H1 (cell line): ENCODE data around the gene DGUOK. TPM values are rescaled to one million over a fixed set of nuclear protein-coding genes. Genes with fewer than 3 reads are reported as not detected.

ENCODE experiments used
- CTCF ChIA-PET: fragments of 300-600 bp; sonication (Branson Sonifier 250); formaldehyde crosslinking; loops from one replicate; lab custom pipeline; 2021; ENCODE audit not compliant: partially characterized antibody; lab: Charles Lee
- POLR2A ChIA-PET: fragments of 300-600 bp; sonication (Branson Sonifier 250); formaldehyde crosslinking; loops from one replicate; lab custom pipeline; 2021; ENCODE audit warnings: inconsistent platforms; ENCODE audit not compliant: partially characterized antibody; lab: Charles Lee
- DNase-seq, 2 experiments: peaks; one replicate each; pipeline versions ENCODE4 v3.0.0 to v3.0.0-alpha.2; 2010 to 2022; ENCODE audit warnings: low spot score in 2 of 2, low read depth in 1 of 2, mixed read lengths in 1 of 2
- FAIRE-seq: peaks from 2 replicates; lab custom pipeline; 2011; peaks lifted over from hg19 to GRCh38; lab: Jason Lieb, UNC
- H2AFZ ChIP-seq: 2 replicates; pipeline ENCODE4 v1.8.1; 2012; ENCODE audit warnings: low read length, inconsistent platforms
- H2AK5ac ChIP-seq: 2 replicates; pipeline ENCODE4 v1.6.1; 2013; ENCODE audit warnings: low read depth, low read length
- H2BK120ac ChIP-seq: replicated peaks from 2 replicates; pipeline ENCODE3; 2013; ENCODE audit warnings: low read depth, low read length, inconsistent platforms
- H2BK12ac ChIP-seq: 2 replicates; pipeline ENCODE4 v1.6.1; 2013; ENCODE audit warnings: low read depth, low read length
- H2BK15ac ChIP-seq: 2 replicates; pipeline ENCODE4 v1.6.1; 2013; ENCODE audit warnings: low read length
- H2BK20ac ChIP-seq: 2 replicates; pipeline ENCODE4 v1.6.1; 2013; ENCODE audit warnings: low read length
- H2BK5ac ChIP-seq: 2 replicates; pipeline ENCODE4 v1.6.1; 2013; ENCODE audit warnings: low read depth, low read length
- H3K14ac ChIP-seq: 2 replicates; pipeline ENCODE4 v1.6.1; 2013; ENCODE audit warnings: inconsistent platforms; ENCODE audit not compliant: insufficient read length
- H3K18ac ChIP-seq: 2 replicates; pipeline ENCODE4 v1.6.1; 2013; ENCODE audit warnings: low read length; ENCODE audit errors: extremely low read depth
- H3K23ac ChIP-seq: 2 replicates; pipeline ENCODE4 v1.6.1; 2013; ENCODE audit warnings: inconsistent platforms; ENCODE audit not compliant: insufficient read length
- H3K23me2 ChIP-seq: 2 replicates; pipeline ENCODE4 v1.6.1; 2013; ENCODE audit warnings: low read depth, low read length
- H3K27ac ChIP-seq: 2 replicates; pipeline ENCODE4 v1.6.1; 2011; ENCODE audit warnings: low read depth, low read length, inconsistent platforms
- H3K27me3 ChIP-seq, 4 experiments: replicated peaks in 1 of 4; 1 replicate in 1 of 4; 2 replicates in 3 of 4; pipeline versions ENCODE4 v1.6.1 to v1.8.1; 2011 to 2013; ENCODE audit warnings: low read length in 3 of 4, mild to moderate bottlenecking in 3 of 4, inconsistent platforms in 2 of 4, mixed read lengths in 2 of 4, moderate library complexity in 1 of 4; ENCODE audit not compliant: control insufficient read depth in 3 of 4, insufficient read depth in 3 of 4; ENCODE audit errors: extremely low read depth in 1 of 4
- H3K36me3 ChIP-seq, 4 experiments: 2 replicates each; pipeline versions ENCODE4 v1.6.1 to v1.8.1; 2011 to 2013; ENCODE audit warnings: mild to moderate bottlenecking in 4 of 4, low read length in 3 of 4, moderate library complexity in 2 of 4, control low read depth in 1 of 4, inconsistent platforms in 1 of 4; ENCODE audit not compliant: insufficient read depth in 4 of 4, control insufficient read depth in 2 of 4
- H3K4ac ChIP-seq: replicated peaks from 2 replicates; pipeline ENCODE3; 2013; ENCODE audit warnings: low read length, low read depth, mixed read lengths, inconsistent platforms; ENCODE audit not compliant: insufficient read length
- H3K4me1 ChIP-seq, 4 experiments: replicated peaks in 1 of 4; 1 replicate in 1 of 4; 2 replicates in 3 of 4; pipeline versions ENCODE4 v1.6.1 to v1.8.1; 2011 to 2013; ENCODE audit warnings: low read length in 3 of 4, inconsistent platforms in 2 of 4, mixed read lengths in 1 of 4; ENCODE audit not compliant: insufficient read depth in 4 of 4, control insufficient read depth in 3 of 4
- H3K4me2 ChIP-seq, 2 experiments: 2 replicates each; pipeline versions ENCODE4 v1.6.1 to v1.8.1; 2011 to 2013; ENCODE audit warnings: low read depth in 2 of 2, low read length in 2 of 2, control low read depth in 1 of 2, inconsistent platforms in 1 of 2, mild to moderate bottlenecking in 1 of 2; ENCODE audit not compliant: insufficient read depth in 1 of 2
- H3K4me3 ChIP-seq, 4 experiments: fragments of 200-600, 300-600 bp in 1 of 4; sonication (generic), shearing (Covaris generic), sonication (Bioruptor Twin) in 1 of 4; 2 replicates each; pipeline versions ENCODE4 v1.5.1 to v1.8.1; 2011 to 2016; ENCODE audit warnings: low read length in 4 of 4, low read depth in 3 of 4, control low read depth in 2 of 4, inconsistent platforms in 2 of 4, mild to moderate bottlenecking in 2 of 4, mixed read lengths in 1 of 4, moderate library complexity in 1 of 4; ENCODE audit not compliant: insufficient read depth in 2 of 4; ENCODE audit errors: extremely low read depth in 1 of 4
- H3K56ac ChIP-seq: replicated peaks from 2 replicates; pipeline ENCODE3; 2013; ENCODE audit warnings: low read depth, mild to moderate bottlenecking, mixed read lengths, low read length, inconsistent platforms; ENCODE audit not compliant: insufficient read length
- H3K79me1 ChIP-seq: 2 replicates; pipeline ENCODE4 v1.6.1; 2013; ENCODE audit warnings: low read depth, low read length, control low read depth
- H3K79me2 ChIP-seq, 2 experiments: 2 replicates each; pipeline versions ENCODE4 v1.6.1 to v1.8.1; 2012 to 2013; ENCODE audit warnings: low read length in 2 of 2, mild to moderate bottlenecking in 2 of 2, inconsistent platforms in 1 of 2; ENCODE audit not compliant: insufficient read depth in 2 of 2, control insufficient read depth in 1 of 2
- H3K9ac ChIP-seq, 4 experiments: replicated peaks in 1 of 4; 1 replicate in 1 of 4; 2 replicates in 3 of 4; pipeline versions ENCODE4 v1.6.1 to v1.8.1; 2011 to 2013; ENCODE audit warnings: low read depth in 3 of 4, low read length in 3 of 4, control low read depth in 2 of 4, mild to moderate bottlenecking in 2 of 4, moderate library complexity in 2 of 4, inconsistent platforms in 1 of 4; ENCODE audit errors: extremely low read depth in 1 of 4
- H3K9me3 ChIP-seq, 2 experiments: 2 replicates each; pipeline versions ENCODE4 v1.6.1 to v1.8.1; 2012 to 2013; ENCODE audit warnings: mild to moderate bottlenecking in 2 of 2, moderate library complexity in 2 of 2, control low read depth in 1 of 2, inconsistent platforms in 1 of 2, low read depth in 1 of 2, low read length in 1 of 2, mixed read lengths in 1 of 2; ENCODE audit not compliant: insufficient read depth in 2 of 2
- H4K20me1 ChIP-seq, 2 experiments: replicated peaks in 1 of 2; 2 replicates each; pipeline versions ENCODE3 to v1.8.1; 2011 to 2013; ENCODE audit warnings: inconsistent platforms in 2 of 2, low read length in 2 of 2, mild to moderate bottlenecking in 1 of 2; ENCODE audit not compliant: insufficient read depth in 2 of 2, control insufficient read depth in 1 of 2
- H4K5ac ChIP-seq: 2 replicates; pipeline ENCODE4 v1.6.1; 2013; ENCODE audit warnings: low read length, low read depth, mixed read lengths, inconsistent platforms; ENCODE audit not compliant: insufficient read length
- H4K8ac ChIP-seq: 2 replicates; pipeline ENCODE4 v1.8.0; 2013; ENCODE audit warnings: mild to moderate bottlenecking, moderate library complexity, low read length, inconsistent platforms; ENCODE audit not compliant: insufficient read depth; ENCODE audit errors: extremely low read depth
- H4K91ac ChIP-seq: replicated peaks from 2 replicates; pipeline ENCODE3; 2013; ENCODE audit warnings: low read length, mixed read lengths, inconsistent platforms; ENCODE audit not compliant: insufficient read length
- SIX5 ChIP-seq: IDR thresholded peaks from 2 replicates; pipeline ENCODE4 v1.6.1; 2011; ENCODE audit warnings: mild to moderate bottlenecking, low read depth, low read length
- WGBS, 2 experiments: shearing (Covaris generic) in 1 of 2; methylation state at CpG; one replicate each; pipeline versions ENCODE4 v1.1.6 to v1.1.7; 2013 to 2015; ENCODE audit warnings: low lambda C conversion rate in 2 of 2, mixed read lengths in 2 of 2, inconsistent platforms in 1 of 2, low coverage in 1 of 2, missing lambda C conversion rate in 1 of 2; ENCODE audit not compliant: insufficient replicate concordance in 2 of 2, insufficient coverage in 1 of 2, insufficient read length in 1 of 2; ENCODE audit errors: extremely low coverage in 1 of 2, missing lambda C conversion rate in 1 of 2; 5-methylcytosine and 5-hydroxymethylcytosine counted together
- polyA plus RNA-seq, 7 experiments: library from polyadenylated mRNA; depleted of rRNA in 3 of 7; stranded (reverse) in 5 of 7; unstranded in 2 of 7; fragments of >200 nt in 5 of 7; fragments of 200-250 nt in 2 of 7; gene quantifications; 1 replicate in 5 of 7; 2 replicates in 1 of 7; 4 replicates in 1 of 7; pipeline versions ENCODE4 v1.2.1 to v1.2.3, GENCODE V29; 2011 to 2013; ENCODE audit warnings: missing spikeins in 2 of 7, mixed read lengths in 2 of 7
- total RNA-seq: library from RNA; stranded (reverse); fragmentation: NEBNext Ultra II Directional; extraction: Animal tissue kit (Norgen Biotek cat#: 25700); gene quantifications from 2 replicates; pipeline ENCODE4 v1.2.1, GENCODE V29; 2021

The DGUOK gene
- total and polyA plus RNA-seq, 2 of the 8 experiments (the other 6 are each of a cell fraction or from before 2014, with no cell fraction given) = 110 to 168 TPM

DNA sequence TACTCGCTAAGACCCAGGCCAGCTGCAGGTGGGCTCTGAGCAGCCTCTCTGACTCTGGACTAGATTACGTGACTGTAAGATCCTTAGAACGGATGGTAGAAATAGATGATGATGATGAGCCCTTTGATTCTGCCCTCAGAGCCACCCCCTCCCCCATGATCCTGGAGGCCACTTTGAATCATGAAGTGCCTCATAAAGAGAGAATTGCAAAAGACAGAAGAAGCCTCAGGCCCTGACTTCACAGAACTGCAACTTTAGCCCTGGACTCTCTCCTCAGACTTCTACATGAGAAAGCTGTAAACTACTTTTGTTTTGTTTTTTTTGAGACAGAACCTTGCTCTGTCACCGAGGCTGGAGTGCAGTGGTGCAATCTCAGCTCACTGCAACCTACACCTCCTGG, 42.7 kb downstream of the DGUOK start:
- Histone ChIP-seq H4K20me1 (peaks cover 0 to 3% of the 10 kb centered on the region in 2 experiments), H3K4me1 (peaks cover 0 to 2% (median under 1%) of the 10 kb centered on the region in 4 experiments; a peak in 1 of 7 replicates), H2BK5ac (no peak overlapping the region), H2AFZ (no peak overlapping the region), H2BK120ac (no peak overlapping the region), H3K14ac (no peak overlapping the region), H3K9me3 (no peaks in the 10 kb centered on the region), H3K18ac (no peak overlapping the region), H3K56ac (no peak overlapping the region), H4K5ac (no peak overlapping the region), H3K79me2 (no peaks in the 10 kb centered on the region), H3K23ac (no peak overlapping the region), H2BK15ac (no peak overlapping the region), H3K23me2 (no peaks in the 10 kb centered on the region), H3K27me3 (no peaks in the 10 kb centered on the region; a peak in 1 of 7 replicates), H3K4me3 (no peak overlapping the region), H3K4ac (no peak overlapping the region), H3K27ac (no peak overlapping the region), H3K4me2 (no peak overlapping the region), H2AK5ac (no peak overlapping the region), H3K79me1 (no peaks in the 10 kb centered on the region), H2BK20ac (no peak overlapping the region), H3K9ac (no peak overlapping the region), H3K36me3 (no peaks in the 10 kb centered on the region), H4K91ac (no peak overlapping the region), H4K8ac (no peak overlapping the region), H2BK12ac (no peak overlapping the region)
- 82% methylated on average over 4 of the region's 4 CpGs; no CpG with 5 or more reads in 1 of the 2 experiments for WGBS, 2 experiments
- FAIRE-seq (no peak), DNase-seq (no peak)
- ChIA-PET POLR2A (interaction anchor here (0.7 kb wide), 1 partner anchor 15 kb away, joined by 3 read pairs; no protein-coding TSS in a partner anchor), CTCF (interaction anchor here (0.6 to 1.5 kb wide), 3 partner anchors 95 to 186 kb away, joined by 3 read pairs; no protein-coding TSS in a partner anchor)
- no peak for TF ChIP-seq SIX5
